ENCODE measurements around the gene POLH. TPM values are rescaled to one million over a fixed set of nuclear protein-coding genes. Genes with fewer than 3 reads are reported as not detected.
"Not testable (repeated sequence)": the region's sequence is repeated elsewhere in the genome, so short reads cannot be mapped to it uniquely, and the experiment has no call there.

POLH gene
- polyA plus RNA-seq, 2 donors, result 3.5 to 5.0 TPM

- WGBS, 2 donors, result 12 to 13% methylated on average over 7 of the region's 7 CpGs
- Histone ChIP-seq H3K36me3 (ENCODE audit: control insufficient read depth in 2 of 2, insufficient read depth in 2 of 2, low read length in 1 of 2) (peaks cover 0 to 8% of the 10 kb centered on the region in 2 donors), H3K9me3 (ENCODE audit: control insufficient read depth in 2 of 2, insufficient read depth in 1 of 2, low read depth in 1 of 2, low read length in 1 of 2) (no peaks in the 10 kb centered on the region), H3K27ac (ENCODE audit: low read depth in 2 of 2, low read length in 1 of 2) (peak overlapping the region; percentile 81 to 83), H3K4me1 (ENCODE audit: control insufficient read depth in 2 of 2, insufficient read depth in 2 of 2, low read length in 1 of 2) (peaks cover 2 to 4% of the 10 kb centered on the region in 2 donors), H3K4me3 (ENCODE audit: low read depth in 1 of 2, low read length in 2 of 2) (peak overlapping the region; percentile 78 to 80), H3K27me3 (ENCODE audit: control insufficient read depth in 1 of 2, insufficient read depth in 2 of 2, low read length in 2 of 2) (no peaks in the 10 kb centered on the region)
Measured at GRCh38 chr6:43636308-43636659, 60.3 kb downstream of the POLH start.

GRCh38 chr6:43639984-43640800 lies 64.2 kb downstream of the POLH start:
- Histone ChIP-seq H3K27ac (ENCODE audit: low read depth in 2 of 2, low read length in 1 of 2) (peak overlapping the region in 1 of 2 donors; percentile 64), H3K4me1 (ENCODE audit: control insufficient read depth in 2 of 2, insufficient read depth in 2 of 2, low read length in 1 of 2) (peaks cover 2 to 4% of the 10 kb centered on the region in 2 donors), H3K4me3 (ENCODE audit: low read depth in 1 of 2, low read length in 2 of 2) (no peak overlapping the region), H3K36me3 (ENCODE audit: control insufficient read depth in 2 of 2, insufficient read depth in 2 of 2, low read length in 1 of 2) (peaks cover 0 to 8% of the 10 kb centered on the region in 2 donors), H3K9me3 (ENCODE audit: control insufficient read depth in 2 of 2, insufficient read depth in 1 of 2, low read depth in 1 of 2, low read length in 1 of 2) (no peaks in the 10 kb centered on the region), H3K27me3 (ENCODE audit: control insufficient read depth in 1 of 2, insufficient read depth in 2 of 2, low read length in 2 of 2) (no peaks in the 10 kb centered on the region)
- WGBS, 2 donors, result 88 to 89% methylated on average over 21 of the region's 21 CpGs

GRCh38 chr6:43644940-43645612 lies 69.1 kb downstream of the POLH start, which contains the start of gene RSPH9:
TSS of gene RSPH9 (plus strand) at chr6:43645036. CDS start at chr6:43645099, 63 bp downstream.
- 10 to 14% methylated on average over 52 of the region's 52 CpGs for WGBS, 2 donors
- Histone ChIP-seq H3K27me3 (ENCODE audit: control insufficient read depth in 1 of 2, insufficient read depth in 2 of 2, low read length in 2 of 2) (no peaks in the 10 kb centered on the region), H3K4me1 (ENCODE audit: control insufficient read depth in 2 of 2, insufficient read depth in 2 of 2, low read length in 1 of 2) (peaks cover 0 to 2% of the 10 kb centered on the region in 2 donors), H3K4me3 (ENCODE audit: low read depth in 1 of 2, low read length in 2 of 2) (peak within 1 kb of the TSS; percentile 25 to 34), H3K27ac (ENCODE audit: low read depth in 2 of 2, low read length in 1 of 2) (peak within 1 kb of the TSS in 1 of 2 donors; percentile 17), H3K36me3 (ENCODE audit: control insufficient read depth in 2 of 2, insufficient read depth in 2 of 2, low read length in 1 of 2) (peaks cover 0 to 5% of the 10 kb centered on the region in 2 donors), H3K9me3 (ENCODE audit: control insufficient read depth in 2 of 2, insufficient read depth in 1 of 2, low read depth in 1 of 2, low read length in 1 of 2) (no peaks in the 10 kb centered on the region)

- Histone ChIP-seq H3K27ac (ENCODE audit: low read depth in 2 of 2, low read length in 1 of 2) (peak overlapping the region in 1 of 2 donors; percentile 17), H3K27me3 (ENCODE audit: control insufficient read depth in 1 of 2, insufficient read depth in 2 of 2, low read length in 2 of 2) (no peaks in the 10 kb centered on the region), H3K4me3 (ENCODE audit: low read depth in 1 of 2, low read length in 2 of 2) (peak overlapping the region; percentile 25 to 34), H3K9me3 (ENCODE audit: control insufficient read depth in 2 of 2, insufficient read depth in 1 of 2, low read depth in 1 of 2, low read length in 1 of 2) (no peaks in the 10 kb centered on the region), H3K4me1 (ENCODE audit: control insufficient read depth in 2 of 2, insufficient read depth in 2 of 2, low read length in 1 of 2) (no peaks in the 10 kb centered on the region), H3K36me3 (ENCODE audit: control insufficient read depth in 2 of 2, insufficient read depth in 2 of 2, low read length in 1 of 2) (peaks cover 0 to 2% of the 10 kb centered on the region in 2 donors)
- WGBS, 2 donors, result 13% methylated on average over 9 of the region's 9 CpGs
Measured at GRCh38 chr6:43645613-43645964, 69.6 kb downstream of the POLH start.

- Histone ChIP-seq H3K9me3 (ENCODE audit: control insufficient read depth in 2 of 2, insufficient read depth in 1 of 2, low read depth in 1 of 2, low read length in 1 of 2) (no peaks in the 10 kb centered on the region), H3K27me3 (ENCODE audit: control insufficient read depth in 1 of 2, insufficient read depth in 2 of 2, low read length in 2 of 2) (no peaks in the 10 kb centered on the region), H3K27ac (ENCODE audit: low read depth in 2 of 2, low read length in 1 of 2) (no peak overlapping the region), H3K4me3 (ENCODE audit: low read depth in 1 of 2, low read length in 2 of 2) (no peak overlapping the region), H3K4me1 (ENCODE audit: control insufficient read depth in 2 of 2, insufficient read depth in 2 of 2, low read length in 1 of 2) (no peaks in the 10 kb centered on the region), H3K36me3 (ENCODE audit: control insufficient read depth in 2 of 2, insufficient read depth in 2 of 2, low read length in 1 of 2) (no peaks in the 10 kb centered on the region)
- 92 to 94% methylated on average over 3 of the region's 3 CpGs for WGBS, 2 donors
Measured at GRCh38 chr6:43647613-43648012, 71.6 kb downstream of the POLH start.

- H3K36me3 ChIP-seq (ENCODE audit: control insufficient read depth in 2 of 2, insufficient read depth in 2 of 2, low read length in 1 of 2), result no peaks in the 10 kb centered on the region
- H3K27ac ChIP-seq (ENCODE audit: low read depth in 2 of 2, low read length in 1 of 2), result no peak overlapping the region
- no peaks in the 10 kb centered on the region for H3K4me1 ChIP-seq (ENCODE audit: control insufficient read depth in 2 of 2, insufficient read depth in 2 of 2, low read length in 1 of 2)
- no peaks in the 10 kb centered on the region for H3K27me3 ChIP-seq (ENCODE audit: control insufficient read depth in 1 of 2, insufficient read depth in 2 of 2, low read length in 2 of 2)
- no peaks in the 10 kb centered on the region for H3K9me3 ChIP-seq (ENCODE audit: control insufficient read depth in 2 of 2, insufficient read depth in 1 of 2, low read depth in 1 of 2, low read length in 1 of 2)
- 87 to 90% methylated on average over 2 of the region's 2 CpGs for WGBS, 2 donors
- no peak overlapping the region for H3K4me3 ChIP-seq (ENCODE audit: low read depth in 1 of 2, low read length in 2 of 2)
Measured at GRCh38 chr6:43648248-43648647, 72.3 kb downstream of the POLH start.

- not testable (repeated sequence) for H3K36me3 ChIP-seq (ENCODE audit: control insufficient read depth in 2 of 2, insufficient read depth in 2 of 2, low read length in 1 of 2); H3K9me3 ChIP-seq (ENCODE audit: control insufficient read depth in 2 of 2, insufficient read depth in 1 of 2, low read depth in 1 of 2, low read length in 1 of 2); H3K4me1 ChIP-seq (ENCODE audit: control insufficient read depth in 2 of 2, insufficient read depth in 2 of 2, low read length in 1 of 2); H3K27me3 ChIP-seq (ENCODE audit: control insufficient read depth in 1 of 2, insufficient read depth in 2 of 2, low read length in 2 of 2); H3K4me3 ChIP-seq (ENCODE audit: low read depth in 1 of 2, low read length in 2 of 2); H3K27ac ChIP-seq (ENCODE audit: low read depth in 2 of 2, low read length in 1 of 2)
- WGBS, 2 donors, result 93 to 97% methylated on average over 2 of the region's 2 CpGs
Measured at GRCh38 chr6:43652822-43653221, 76.8 kb downstream of the POLH start.

- Histone ChIP-seq H3K4me1 (ENCODE audit: control insufficient read depth in 2 of 2, insufficient read depth in 2 of 2, low read length in 1 of 2) (no peaks in the 10 kb centered on the region), H3K27ac (ENCODE audit: low read depth in 2 of 2, low read length in 1 of 2) (no peak overlapping the region), H3K36me3 (ENCODE audit: control insufficient read depth in 2 of 2, insufficient read depth in 2 of 2, low read length in 1 of 2) (no peaks in the 10 kb centered on the region), H3K27me3 (ENCODE audit: control insufficient read depth in 1 of 2, insufficient read depth in 2 of 2, low read length in 2 of 2) (no peaks in the 10 kb centered on the region), H3K9me3 (ENCODE audit: control insufficient read depth in 2 of 2, insufficient read depth in 1 of 2, low read depth in 1 of 2, low read length in 1 of 2) (no peaks in the 10 kb centered on the region), H3K4me3 (ENCODE audit: low read depth in 1 of 2, low read length in 2 of 2) (no peak overlapping the region)
- 90 to 91% methylated on average over 3 of the region's 3 CpGs for WGBS, 2 donors
Measured at GRCh38 chr6:43657221-43657802, 81.3 kb downstream of the POLH start.

GRCh38 chr6:43658161-43658560 lies 82.2 kb downstream of the POLH start:
- H3K27ac ChIP-seq (ENCODE audit: low read depth in 2 of 2, low read length in 1 of 2), result no peak overlapping the region
- no peaks in the 10 kb centered on the region for H3K4me1 ChIP-seq (ENCODE audit: control insufficient read depth in 2 of 2, insufficient read depth in 2 of 2, low read length in 1 of 2)
- H3K4me3 ChIP-seq (ENCODE audit: low read depth in 1 of 2, low read length in 2 of 2), result no peak overlapping the region
- WGBS, 2 donors, result 88 to 90% methylated on average over 9 of the region's 9 CpGs
- no peaks in the 10 kb centered on the region for H3K27me3 ChIP-seq (ENCODE audit: control insufficient read depth in 1 of 2, insufficient read depth in 2 of 2, low read length in 2 of 2)
- no peaks in the 10 kb centered on the region for H3K9me3 ChIP-seq (ENCODE audit: control insufficient read depth in 2 of 2, insufficient read depth in 1 of 2, low read depth in 1 of 2, low read length in 1 of 2)
- H3K36me3 ChIP-seq (ENCODE audit: control insufficient read depth in 2 of 2, insufficient read depth in 2 of 2, low read length in 1 of 2), result no peaks in the 10 kb centered on the region

Data from esophagus (tissue), 2 donors.